WTC11 (cell line): Measurements from ENCODE around the gene SPATA13.

Experiments used
- CBFB ChIP-seq: sonication (generic); formaldehyde crosslinking; IDR thresholded peaks from 2 replicates; pipeline ENCODE4 v1.8.1; 2022; ENCODE audit warnings: mild to moderate bottlenecking, low read depth, missing genetic modification reagents
- CTCF ChIP-seq: fragments of 200-600 bp; IDR thresholded peaks from 2 replicates; pipeline ENCODE4 v1.8.0; 2022; ENCODE audit warnings: antibody characterized with exemption
- E2F5 ChIP-seq: sonication (generic); formaldehyde crosslinking; IDR thresholded peaks from 2 replicates; pipeline ENCODE4 v1.8.1; 2022; ENCODE audit warnings: mild to moderate bottlenecking, moderate library complexity, missing genetic modification reagents
- ELF4 ChIP-seq: sonication (generic); formaldehyde crosslinking; IDR thresholded peaks from 2 replicates; pipeline ENCODE4 v1.8.1; 2022; ENCODE audit warnings: low read depth, mild to moderate bottlenecking, moderate library complexity, missing genetic modification reagents
- HMGA2 ChIP-seq: fragments of 250-450 bp; sonication (Bioruptor Pico); IDR thresholded peaks from 2 replicates; pipeline ENCODE4 v1.4.0; 2021; ENCODE audit warnings: mild to moderate bottlenecking, moderate library complexity
- JUN ChIP-seq: sonication (generic); formaldehyde crosslinking; IDR thresholded peaks from 2 replicates; pipeline ENCODE4 v1.8.0; 2023; ENCODE audit warnings: mild to moderate bottlenecking, missing genetic modification reagents
- MAX ChIP-seq: sonication (generic); formaldehyde crosslinking; IDR thresholded peaks from 2 replicates; pipeline ENCODE4 v1.8.0; 2022; ENCODE audit warnings: mild to moderate bottlenecking, missing genetic modification reagents
- NR2C2 ChIP-seq: sonication (generic); formaldehyde crosslinking; IDR thresholded peaks from 2 replicates; pipeline ENCODE4 v1.8.0; 2022; ENCODE audit warnings: mild to moderate bottlenecking, missing genetic modification reagents
- SP1 ChIP-seq: sonication (generic); formaldehyde crosslinking; conservative IDR thresholded peaks from 2 replicates; pipeline ENCODE4 v1.8.1; 2022; ENCODE audit warnings: missing genetic modification reagents
- TCF7 ChIP-seq: sonication (generic); formaldehyde crosslinking; IDR thresholded peaks from 2 replicates; pipeline ENCODE4 v1.8.0; 2022; ENCODE audit warnings: mild to moderate bottlenecking, low read depth, missing genetic modification reagents, moderate library complexity
- TEAD4 ChIP-seq: sonication (generic); formaldehyde crosslinking; IDR thresholded peaks from 2 replicates; pipeline ENCODE4 v1.8.0; 2022; ENCODE audit warnings: mild to moderate bottlenecking, missing genetic modification reagents
- ZNF396 ChIP-seq: fragments of 250-450 bp; sonication (Bioruptor Pico); IDR thresholded peaks from 2 replicates; pipeline ENCODE4 v1.8.0; 2021; ENCODE audit warnings: mild to moderate bottlenecking, moderate library complexity, borderline replicate concordance
- ZNF416 ChIP-seq: fragments of 250-450 bp; sonication (Bioruptor Pico); IDR thresholded peaks from 2 replicates; pipeline ENCODE4 v1.9.0; 2021; ENCODE audit warnings: mild to moderate bottlenecking, inconsistent platforms
- ZNF512 ChIP-seq: sonication (generic); formaldehyde crosslinking; IDR thresholded peaks from 2 replicates; pipeline ENCODE4 v1.8.1; 2022; ENCODE audit warnings: missing genetic modification reagents, borderline replicate concordance

- TF ChIP-seq ELF4 (CRISPR knock-in tag) (no peak), ZNF512 (no peak), TEAD4 (no peak), MAX (CRISPR knock-in tag) (no peak), CTCF (no peak), E2F5 (CRISPR knock-in tag) (no peak), NR2C2 (no peak), ZNF396 (CRISPR knock-in tag) (no peak), JUN (no peak), CBFB (CRISPR knock-in tag) (no peak), ZNF416 (CRISPR knock-in tag) (no peak), HMGA2 (CRISPR knock-in tag) (no peak), TCF7 (CRISPR knock-in tag) (no peak), SP1 (CRISPR knock-in tag) (no peak)
These were observed 15.3 kb downstream of the SPATA13 start for GRCh38 chr13:24175847-24176246.
